Tibial artery (tissue), 4 donors: Measurements from ENCODE around the gene GANC.

Experiments used
- DNase-seq, 2 donors: peaks; one replicate each; pipeline ENCODE4 v3.0.0-alpha.2; 2019
- H3K27ac ChIP-seq, 2 donors: fragments of 200-600 bp; sonication (generic) in 1 of 2; 1 replicate in 1 of 2; 2 replicates in 1 of 2; pipeline ENCODE4 v1.5.1; 2018 to 2019; ENCODE audit warnings: mild to moderate bottlenecking in 1 of 2
- H3K27me3 ChIP-seq, 2 donors: fragments of 200-600 bp; sonication (generic) in 1 of 2; one replicate each; pipeline versions ENCODE4 v1.5.1 to v1.6.0; 2016 to 2019
- H3K36me3 ChIP-seq, 3 donors: fragments of 200-600 bp; sonication (generic) in 2 of 3; one replicate each; pipeline ENCODE4 v1.5.1; 2016 to 2019; ENCODE audit warnings: mild to moderate bottlenecking in 2 of 3
- H3K4me1 ChIP-seq, 4 donors: fragments of 200-600 bp; sonication (generic) in 2 of 4; 1 replicate in 3 of 4; 2 replicates in 1 of 4; pipeline ENCODE4 v1.5.1; 2016 to 2019
- H3K4me3 ChIP-seq, 2 donors: fragments of 200-600 bp; sonication (generic) in 1 of 2; 1 replicate in 1 of 2; 2 replicates in 1 of 2; pipeline ENCODE4 v1.5.1; 2018 to 2019; ENCODE audit warnings: mild to moderate bottlenecking in 2 of 2
- H3K9me3 ChIP-seq, 3 donors: fragments of 200-600 bp; sonication (generic) in 1 of 3; one replicate each; pipeline ENCODE4 v1.5.1; 2016 to 2019
- intact Hi-C: fragments of 100-400 bp; cut with DNase I; formaldehyde crosslinking; loops from one replicate; pipeline ENCODE4 v1.15.0; 2023; ENCODE audit warnings: low total_unique reads
- TF ChIP-seq, protein P1 (sequence below), 2 experiments: fragments of 200-600 bp in 1 of 2; fragments of 450-650 bp in 1 of 2; IDR thresholded peaks; one replicate each; pipeline ENCODE4 v1.5.1; 2017 to 2019; ENCODE audit warnings: antibody characterized with exemption in 2 of 2, mild to moderate bottlenecking in 1 of 2, moderate library complexity in 1 of 2

Gene GANC

DNA sequence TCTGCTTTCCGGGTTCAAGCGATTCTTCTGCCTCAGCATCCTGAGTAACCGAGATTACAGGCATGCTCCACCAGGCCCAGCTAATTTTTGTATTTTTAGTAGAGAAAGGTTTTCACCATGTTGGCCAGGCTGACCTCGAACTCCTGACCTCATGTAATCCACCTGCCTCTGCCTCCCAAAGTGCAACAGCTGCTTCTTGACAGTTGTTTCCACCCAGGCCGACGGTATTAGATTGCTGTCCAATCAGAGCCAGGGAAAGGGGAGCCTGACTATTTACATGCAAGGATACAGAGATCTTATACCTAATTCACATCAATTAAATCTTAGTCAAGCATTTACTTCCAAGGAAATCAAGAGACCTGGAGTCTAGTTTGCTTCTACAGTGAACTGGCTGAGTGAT, 82.3 kb downstream of the GANC start:
- Histone ChIP-seq H3K36me3 (peaks cover 31 to 93% (median 46%) of the 10 kb centered on the region in 3 donors), H3K4me1 (no peaks in the 10 kb centered on the region), H3K27ac (no peak overlapping the region), H3K4me3 (no peak overlapping the region), H3K27me3 (no peaks in the 10 kb centered on the region), H3K9me3 (no peaks in the 10 kb centered on the region)
- intact Hi-C loops = no loop called here
- TF ChIP-seq, protein P1, sequence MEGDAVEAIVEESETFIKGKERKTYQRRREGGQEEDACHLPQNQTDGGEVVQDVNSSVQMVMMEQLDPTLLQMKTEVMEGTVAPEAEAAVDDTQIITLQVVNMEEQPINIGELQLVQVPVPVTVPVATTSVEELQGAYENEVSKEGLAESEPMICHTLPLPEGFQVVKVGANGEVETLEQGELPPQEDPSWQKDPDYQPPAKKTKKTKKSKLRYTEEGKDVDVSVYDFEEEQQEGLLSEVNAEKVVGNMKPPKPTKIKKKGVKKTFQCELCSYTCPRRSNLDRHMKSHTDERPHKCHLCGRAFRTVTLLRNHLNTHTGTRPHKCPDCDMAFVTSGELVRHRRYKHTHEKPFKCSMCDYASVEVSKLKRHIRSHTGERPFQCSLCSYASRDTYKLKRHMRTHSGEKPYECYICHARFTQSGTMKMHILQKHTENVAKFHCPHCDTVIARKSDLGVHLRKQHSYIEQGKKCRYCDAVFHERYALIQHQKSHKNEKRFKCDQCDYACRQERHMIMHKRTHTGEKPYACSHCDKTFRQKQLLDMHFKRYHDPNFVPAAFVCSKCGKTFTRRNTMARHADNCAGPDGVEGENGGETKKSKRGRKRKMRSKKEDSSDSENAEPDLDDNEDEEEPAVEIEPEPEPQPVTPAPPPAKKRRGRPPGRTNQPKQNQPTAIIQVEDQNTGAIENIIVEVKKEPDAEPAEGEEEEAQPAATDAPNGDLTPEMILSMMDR (IDR thresholded peaks at IDR 0.05) = no peak
- DNase-seq = no peak

DNA sequence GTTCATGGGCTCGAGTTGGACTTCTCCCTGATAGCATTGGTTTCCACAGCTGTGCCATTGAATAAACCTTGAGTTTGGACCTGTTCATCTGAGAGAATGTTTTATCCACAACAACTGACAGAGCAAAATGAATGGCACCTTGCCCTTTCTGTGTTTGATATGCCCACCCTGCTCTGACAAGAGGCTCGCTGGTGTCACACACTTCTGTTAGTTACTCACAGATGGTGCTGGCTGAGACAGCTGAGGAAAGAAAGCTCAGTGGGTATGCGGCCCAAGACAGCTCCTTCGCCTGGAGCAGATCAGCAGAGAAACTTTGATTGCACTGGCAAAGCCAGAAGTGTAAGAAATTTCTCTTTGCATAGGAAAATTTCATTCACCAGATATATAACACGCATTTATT, 83.8 kb downstream of the GANC start:
- Histone ChIP-seq H3K27me3 (no peaks in the 10 kb centered on the region), H3K9me3 (no peaks in the 10 kb centered on the region), H3K36me3 (peaks cover 30 to 88% (median 31%) of the 10 kb centered on the region in 3 donors), H3K4me1 (no peaks in the 10 kb centered on the region), H3K27ac (no peak overlapping the region), H3K4me3 (no peak overlapping the region)
- DNase-seq = no peak
- TF ChIP-seq, protein P1 (IDR thresholded peaks at IDR 0.05) = no peak
- intact Hi-C loops = no loop called here

- Histone ChIP-seq H3K4me1 (no peaks in the 10 kb centered on the region), H3K27me3 (no peaks in the 10 kb centered on the region), H3K36me3 (peaks cover 17 to 84% (median 19%) of the 10 kb centered on the region in 3 donors), H3K4me3 (no peak overlapping the region), H3K9me3 (no peaks in the 10 kb centered on the region), H3K27ac (no peak overlapping the region)
- intact Hi-C loops = no loop called here
- no peak for DNase-seq
- TF ChIP-seq, protein P1 (IDR thresholded peaks at IDR 0.05) = no peak
Observed at GRCh38 chr15:42358141-42358540, 85.1 kb downstream of the GANC start.

DNA sequence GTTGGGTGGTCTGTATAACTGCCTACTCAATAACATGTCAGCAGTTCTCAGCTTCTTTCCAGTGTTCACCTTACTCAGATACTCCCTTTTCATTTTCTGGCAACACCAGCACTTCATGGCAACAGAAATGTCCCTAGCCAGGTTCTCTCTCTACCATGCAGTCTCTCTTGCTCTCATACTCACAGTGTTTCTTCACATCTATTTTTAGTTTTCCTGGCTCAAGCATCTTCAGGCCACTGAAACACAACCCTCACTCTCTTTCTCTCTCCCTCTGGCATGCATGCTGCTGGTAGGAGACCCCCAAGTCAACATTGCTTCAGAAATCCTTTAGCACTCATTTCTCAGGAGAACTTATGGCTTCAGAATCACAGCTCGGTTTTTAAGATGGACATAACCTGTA, 86.2 kb downstream of the GANC start, which contains the start of gene CAPN3:
Gene CAPN3, plus strand, starts transcription at position 253 of the 400 bp plus-strand sequence. CDS start 305 bp downstream, outside the sequence.
- no peaks in the 10 kb centered on the region for H3K9me3 ChIP-seq
- peaks cover 7 to 75% (median 10%) of the 10 kb centered on the region in 3 donors for H3K36me3 ChIP-seq
- no peak for DNase-seq
- intact Hi-C loops = no loop called here
- no peaks in the 10 kb centered on the region for H3K4me1 ChIP-seq
- TF ChIP-seq, protein P1 (IDR thresholded peaks at IDR 0.05) = no peak
- no peak within 1 kb of the TSS for H3K4me3 ChIP-seq
- no peak within 1 kb of the TSS for H3K27ac ChIP-seq
- no peaks in the 10 kb centered on the region for H3K27me3 ChIP-seq

DNA sequence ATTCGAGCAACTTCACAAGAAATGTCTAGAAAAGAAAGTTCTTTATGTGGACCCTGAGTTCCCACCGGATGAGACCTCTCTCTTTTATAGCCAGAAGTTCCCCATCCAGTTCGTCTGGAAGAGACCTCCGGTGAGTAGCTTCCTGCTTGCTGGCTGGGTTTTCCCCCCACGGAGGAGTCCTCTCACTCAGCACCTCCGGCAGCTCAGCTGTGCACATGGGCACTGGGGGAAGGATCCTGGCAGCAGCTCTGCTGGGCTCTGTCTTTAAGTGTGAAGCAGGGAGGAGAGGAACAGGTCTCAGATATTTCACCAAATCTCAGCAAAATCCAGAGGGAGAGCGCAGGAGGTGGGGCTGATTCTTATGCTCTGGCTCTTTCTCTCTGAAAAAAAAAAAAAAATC, 87.0 kb downstream of the GANC start:
- TF ChIP-seq, protein P1 (IDR thresholded peaks at IDR 0.05) = no peak
- Histone ChIP-seq H3K27me3 (no peaks in the 10 kb centered on the region), H3K4me3 (no peak overlapping the region), H3K9me3 (no peaks in the 10 kb centered on the region), H3K27ac (no peak overlapping the region), H3K36me3 (peaks cover under 1 to 68% (median 10%) of the 10 kb centered on the region in 3 donors), H3K4me1 (no peaks in the 10 kb centered on the region)
- DNase-seq = no peak
- intact Hi-C loops = no loop called here
